Hepatocyte (in vitro differentiated cells): ENCODE measurements around the gene ZNF728.

Experiments
- EZH2 ChIP-seq: fragments of 200-600 bp; sonication (generic); IDR thresholded peaks from 2 replicates; pipeline ENCODE4 v1.6.1; 2016; ENCODE audit warnings: antibody characterized with exemption, mild to moderate bottlenecking, borderline replicate concordance
- EZH2phosphoT487 ChIP-seq: fragments of 200-600 bp; sonication (generic); IDR thresholded peaks from one replicate; pipeline ENCODE4 v1.6.1; 2018; ENCODE audit warnings: antibody characterized with exemption, mild to moderate bottlenecking, low read depth, moderate library complexity; ENCODE audit not compliant: unreplicated experiment, severe bottlenecking
- TF ChIP-seq, protein P1 (sequence below): fragments of 200-600 bp; sonication (generic); IDR thresholded peaks from 2 replicates; pipeline ENCODE4 v1.5.1; 2016; ENCODE audit warnings: antibody characterized with exemption, mild to moderate bottlenecking; ENCODE audit not compliant: poor library complexity

DNA sequence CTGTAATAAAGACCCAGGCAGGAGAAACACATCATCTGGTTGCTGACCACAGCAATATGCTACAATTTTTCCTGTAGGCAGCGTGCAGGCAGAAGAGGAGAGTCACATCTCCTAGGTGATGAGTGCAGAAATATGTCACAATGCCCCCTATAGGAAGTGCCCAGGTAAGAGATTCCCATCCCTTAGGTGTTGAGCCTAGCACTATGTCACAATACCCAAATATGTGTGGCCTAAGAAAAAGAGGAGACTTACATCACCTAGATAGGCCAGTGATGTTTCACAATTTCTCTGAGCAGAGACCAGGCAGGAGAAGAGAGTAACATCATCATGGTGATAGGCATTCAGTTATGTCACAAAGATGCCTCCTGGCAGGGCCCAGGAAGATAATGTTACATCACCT is 49.4 kb upstream of the ZNF728 start:
- TF ChIP-seq, protein P1, sequence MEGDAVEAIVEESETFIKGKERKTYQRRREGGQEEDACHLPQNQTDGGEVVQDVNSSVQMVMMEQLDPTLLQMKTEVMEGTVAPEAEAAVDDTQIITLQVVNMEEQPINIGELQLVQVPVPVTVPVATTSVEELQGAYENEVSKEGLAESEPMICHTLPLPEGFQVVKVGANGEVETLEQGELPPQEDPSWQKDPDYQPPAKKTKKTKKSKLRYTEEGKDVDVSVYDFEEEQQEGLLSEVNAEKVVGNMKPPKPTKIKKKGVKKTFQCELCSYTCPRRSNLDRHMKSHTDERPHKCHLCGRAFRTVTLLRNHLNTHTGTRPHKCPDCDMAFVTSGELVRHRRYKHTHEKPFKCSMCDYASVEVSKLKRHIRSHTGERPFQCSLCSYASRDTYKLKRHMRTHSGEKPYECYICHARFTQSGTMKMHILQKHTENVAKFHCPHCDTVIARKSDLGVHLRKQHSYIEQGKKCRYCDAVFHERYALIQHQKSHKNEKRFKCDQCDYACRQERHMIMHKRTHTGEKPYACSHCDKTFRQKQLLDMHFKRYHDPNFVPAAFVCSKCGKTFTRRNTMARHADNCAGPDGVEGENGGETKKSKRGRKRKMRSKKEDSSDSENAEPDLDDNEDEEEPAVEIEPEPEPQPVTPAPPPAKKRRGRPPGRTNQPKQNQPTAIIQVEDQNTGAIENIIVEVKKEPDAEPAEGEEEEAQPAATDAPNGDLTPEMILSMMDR, result no peak
- TF ChIP-seq EZH2 (no peak), EZH2phosphoT487 (no peak)
